ENCODE measurements around the gene NSMF. TPM values are rescaled to one million over a fixed set of nuclear protein-coding genes. Genes with fewer than 3 reads are reported as not detected.

Gene NSMF
- total RNA-seq, 4 donors from 2014 or later = 50.1 to 58.5 (median 54.2) TPM

DNA sequence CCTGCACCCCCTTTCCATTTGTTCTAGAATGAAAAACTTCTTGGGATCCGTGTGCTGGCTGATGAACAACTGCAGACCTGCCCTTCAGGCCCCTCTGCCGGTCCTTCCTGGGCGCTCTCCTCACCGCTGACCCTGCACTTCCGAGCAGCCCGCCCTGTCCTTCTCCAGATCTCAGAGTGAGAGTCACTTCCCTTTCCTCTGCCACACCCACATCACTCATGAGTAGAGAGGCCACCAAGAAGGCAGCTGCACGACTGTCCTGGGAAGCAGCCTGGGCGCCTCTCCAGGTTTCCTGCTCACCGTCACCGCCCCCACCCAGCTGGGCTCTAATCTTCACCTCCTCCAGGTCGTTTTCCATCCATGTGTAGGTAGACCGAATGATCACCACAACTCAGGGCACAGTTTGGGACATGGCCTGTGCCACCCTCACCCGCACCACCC lies 35.0 kb upstream of the NSMF start:
- WGBS, 2 donors = 81 to 88% methylated on average over 13 of the region's 13 CpGs
- Histone ChIP-seq H3K4me1 (no peaks in the 10 kb centered on the region), H3K9me3 (no peaks in the 10 kb centered on the region), H3K4me3 (replicated peaks in 1 of 3) (no peak overlapping the region), H3K27ac (no peak overlapping the region), H3K36me3 (peaks cover 0 to 1% of the 10 kb centered on the region in 2 donors), H3K27me3 (no peaks in the 10 kb centered on the region)
- intact Hi-C loops (cut with DNase I) = no loop called here
- DNase-seq = no peak
- no peak for TF ChIP-seq POLR2A (IDR thresholded peaks at IDR 0.05)
- no peak for TF ChIP-seq CTCF (IDR thresholded peaks at IDR 0.05)

DNA sequence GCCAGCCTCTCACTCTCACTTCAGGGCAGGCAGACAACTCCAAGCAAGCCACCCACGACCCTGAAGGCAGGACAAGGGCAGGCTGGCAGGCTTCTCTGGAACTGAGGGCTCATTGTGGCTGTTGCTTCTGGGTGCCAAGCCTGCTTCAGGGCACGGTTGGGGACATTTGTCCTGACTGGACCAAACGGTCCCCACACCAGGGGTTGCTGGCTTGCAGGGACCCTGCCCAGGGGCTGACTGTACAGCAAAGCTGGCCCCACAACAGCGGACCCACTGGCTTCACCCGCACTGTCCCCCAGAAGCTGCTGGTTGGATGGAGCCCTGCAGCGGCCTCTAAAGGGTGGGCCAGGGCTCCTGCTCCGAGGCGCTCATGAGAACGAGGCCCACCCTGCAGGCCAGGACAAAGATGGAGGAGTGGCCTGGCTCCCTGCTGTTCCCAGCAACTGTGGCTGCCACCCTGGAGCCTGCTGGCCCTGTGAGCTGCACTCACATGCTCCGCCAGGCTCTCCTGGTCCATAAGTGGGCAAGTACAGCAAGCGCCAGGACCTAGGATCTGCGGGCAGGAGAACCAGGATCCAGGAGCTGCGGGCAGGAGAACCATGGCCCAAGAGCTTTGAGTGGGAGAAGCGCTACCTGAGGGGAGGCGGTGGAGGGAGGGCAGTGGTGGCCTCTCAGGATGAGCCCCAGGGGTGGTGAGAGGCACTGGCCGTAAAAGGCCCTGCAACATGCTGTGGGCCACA lies 34.4 kb upstream of the NSMF start:
- intact Hi-C loops (cut with DNase I) = no loop called here
- DNase-seq = no peak
- Histone ChIP-seq H3K4me1 (no peaks in the 10 kb centered on the region), H3K27ac (no peak overlapping the region), H3K9me3 (no peaks in the 10 kb centered on the region), H3K4me3 (replicated peaks in 1 of 3) (no peak overlapping the region), H3K27me3 (no peaks in the 10 kb centered on the region), H3K36me3 (no peaks in the 10 kb centered on the region)
- WGBS, 2 donors = 94 to 96% methylated on average over 11 to 14 of the region's 16 CpGs
- TF ChIP-seq CTCF (IDR thresholded peaks at IDR 0.05) (no peak), POLR2A (IDR thresholded peaks at IDR 0.05) (no peak)

DNA sequence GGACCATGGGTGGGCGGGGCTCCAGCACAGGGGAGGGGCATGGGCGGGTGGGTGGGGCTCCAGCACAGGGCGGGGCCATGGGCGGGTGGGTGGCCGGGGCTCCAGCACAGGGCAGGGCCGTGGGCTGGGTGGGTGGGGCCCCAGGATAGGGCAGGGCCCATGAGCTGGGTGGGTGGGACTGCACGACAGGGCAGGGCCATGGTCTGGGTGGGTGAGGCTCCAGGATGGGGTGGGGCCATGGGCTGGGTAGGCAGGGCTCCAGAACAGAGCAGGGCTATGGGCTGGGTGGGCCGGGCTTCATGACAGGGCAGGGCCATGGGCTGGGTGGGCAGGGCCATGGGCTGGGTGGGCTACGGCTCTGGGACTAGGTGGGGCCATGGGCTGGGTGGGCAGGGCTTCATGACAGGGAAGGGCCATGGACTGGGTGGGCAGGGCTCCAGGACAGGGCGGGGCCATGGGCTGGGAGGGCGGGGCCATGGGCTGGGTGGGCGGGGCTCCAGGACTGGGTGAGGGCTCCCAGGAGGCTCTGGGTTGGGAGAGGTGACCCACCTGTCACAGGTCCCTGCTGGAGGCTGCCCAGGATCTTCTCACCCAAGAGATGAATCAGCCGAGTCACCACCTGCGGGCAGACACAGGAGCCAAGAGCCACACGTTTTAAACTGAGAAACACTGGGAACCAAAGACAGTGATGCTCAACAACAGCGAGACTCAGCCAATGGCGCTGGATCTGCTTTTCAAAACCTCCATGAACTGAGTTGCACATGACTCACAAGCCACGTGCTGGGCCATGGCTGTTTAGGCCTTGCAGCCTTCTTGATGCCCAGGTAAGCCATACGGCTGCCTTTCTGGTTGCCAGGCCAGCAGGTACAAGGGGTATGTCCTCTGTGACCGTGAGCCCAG lies 33.6 kb upstream of the NSMF start:
- H3K9me3 ChIP-seq = no peaks in the 10 kb centered on the region
- H3K27ac ChIP-seq = no peak overlapping the region
- H3K36me3 ChIP-seq = no peaks in the 10 kb centered on the region
- intact Hi-C loops (cut with DNase I) = no loop called here
- no peak for DNase-seq
- 96 to 100% methylated on average over 1 to 11 of the region's 20 CpGs for WGBS, 2 donors
- H3K4me1 ChIP-seq = no peaks in the 10 kb centered on the region
- H3K27me3 ChIP-seq = no peaks in the 10 kb centered on the region
- H3K4me3 ChIP-seq (replicated peaks in 1 of 3) = no peak overlapping the region
- TF ChIP-seq CTCF (IDR thresholded peaks at IDR 0.05) (no peak), POLR2A (IDR thresholded peaks at IDR 0.05) (no peak)

GRCh38 chr9:137491735-137492432 lies 32.8 kb upstream of the NSMF start:
- intact Hi-C loops (cut with DNase I) = no loop called here
- TF ChIP-seq CTCF (IDR thresholded peaks at IDR 0.05) = no peak
- TF ChIP-seq POLR2A (IDR thresholded peaks at IDR 0.05) = no peak
- DNase-seq = no peak

More at GRCh38 chr9:137491735-137492432, 32.8 kb upstream of the NSMF start:
- Histone ChIP-seq H3K4me1 (no peaks in the 10 kb centered on the region), H3K4me3 (replicated peaks in 1 of 3) (no peak overlapping the region), H3K36me3 (no peaks in the 10 kb centered on the region), H3K9me3 (no peaks in the 10 kb centered on the region), H3K27ac (no peak overlapping the region), H3K27me3 (no peaks in the 10 kb centered on the region)
- WGBS, 2 donors = 93 to 95% methylated on average over 13 of the region's 13 CpGs

Data from thyroid gland (tissue), 4 donors.